ENCODE data around the gene MOK.

Gene MOK

DNA sequence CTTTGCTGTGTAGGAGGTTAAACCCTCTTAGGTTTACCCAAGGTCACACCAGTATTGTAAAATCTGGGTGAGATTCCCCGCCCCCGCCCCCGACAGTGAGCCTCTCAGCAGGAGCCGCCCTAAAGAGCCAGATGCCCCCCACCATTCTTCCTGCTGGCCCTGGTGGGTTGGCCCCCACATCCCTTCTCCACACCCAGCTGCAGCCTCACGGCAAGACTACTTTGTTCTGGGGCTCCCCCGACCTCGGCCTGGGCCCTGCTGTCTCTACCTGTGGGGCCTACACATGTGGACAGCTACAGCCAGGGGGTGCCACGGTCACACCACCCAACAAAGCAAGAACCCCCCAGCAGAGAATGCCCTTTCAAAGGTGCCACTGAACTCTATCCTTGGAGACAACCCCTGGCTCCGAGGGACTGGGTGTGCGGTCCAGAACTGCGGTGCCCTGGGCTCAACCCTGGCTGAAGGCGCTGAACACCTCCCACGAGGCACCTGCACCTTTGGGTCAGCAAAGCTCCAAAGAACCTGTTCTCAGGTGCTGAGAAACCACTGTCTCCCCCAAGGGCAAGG is 82.9 kb downstream of the MOK start:
- DNase-seq = no peak

- no peak for DNase-seq
Measured at GRCh38 chr14:102221026-102221425, 83.9 kb downstream of the MOK start.

DNA sequence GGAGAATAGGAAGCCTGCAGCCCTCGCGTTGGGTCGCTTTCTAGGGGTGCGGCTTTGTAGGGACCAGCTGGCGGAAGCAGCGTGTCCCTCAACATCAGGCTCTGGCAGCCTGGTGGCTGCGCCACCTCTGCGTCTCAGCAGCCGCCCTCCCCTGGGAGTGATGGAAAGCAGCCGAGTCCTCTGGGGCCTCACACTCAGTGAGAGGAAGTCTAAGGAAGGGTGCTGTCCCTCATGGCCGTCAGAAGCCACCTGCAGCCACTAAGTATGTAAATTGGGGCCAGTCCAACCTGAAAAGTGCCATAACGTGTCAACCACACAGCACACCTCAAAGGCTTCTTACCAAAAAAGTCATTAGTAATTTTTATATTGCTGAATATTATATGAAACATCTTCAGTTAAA is 84.9 kb downstream of the MOK start:
- peak; percentile 44 for DNase-seq

DNA sequence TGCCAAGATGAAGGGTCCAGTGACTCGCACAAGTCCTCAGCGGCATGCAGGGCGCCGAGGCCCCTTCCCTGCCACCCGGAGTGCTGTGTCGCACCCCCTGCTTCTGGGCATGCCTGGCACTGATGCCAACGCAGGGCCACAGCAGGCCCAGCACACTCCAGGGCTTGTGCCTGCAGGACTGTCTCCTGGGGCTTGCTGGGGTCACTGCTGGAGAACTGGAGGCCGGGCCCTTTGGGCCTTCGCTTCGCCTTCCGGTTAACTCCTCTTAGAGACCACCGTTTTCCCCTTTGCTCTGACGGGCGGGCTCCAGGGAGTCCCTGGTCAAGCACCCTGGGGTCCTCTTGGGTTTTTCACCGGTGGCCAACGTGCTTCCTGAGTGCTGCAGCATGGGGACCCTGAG is 85.6 kb downstream of the MOK start:
- DNase-seq = no peak

- DNase-seq = no peak
Measured at GRCh38 chr14:102218688-102219087, 86.3 kb downstream of the MOK start.

- no peak for DNase-seq
Measured at GRCh38 chr14:102217987-102218421, 87.0 kb downstream of the MOK start.

- DNase-seq = no peak
Measured at GRCh38 chr14:102217399-102217798, 87.6 kb downstream of the MOK start.

DNA sequence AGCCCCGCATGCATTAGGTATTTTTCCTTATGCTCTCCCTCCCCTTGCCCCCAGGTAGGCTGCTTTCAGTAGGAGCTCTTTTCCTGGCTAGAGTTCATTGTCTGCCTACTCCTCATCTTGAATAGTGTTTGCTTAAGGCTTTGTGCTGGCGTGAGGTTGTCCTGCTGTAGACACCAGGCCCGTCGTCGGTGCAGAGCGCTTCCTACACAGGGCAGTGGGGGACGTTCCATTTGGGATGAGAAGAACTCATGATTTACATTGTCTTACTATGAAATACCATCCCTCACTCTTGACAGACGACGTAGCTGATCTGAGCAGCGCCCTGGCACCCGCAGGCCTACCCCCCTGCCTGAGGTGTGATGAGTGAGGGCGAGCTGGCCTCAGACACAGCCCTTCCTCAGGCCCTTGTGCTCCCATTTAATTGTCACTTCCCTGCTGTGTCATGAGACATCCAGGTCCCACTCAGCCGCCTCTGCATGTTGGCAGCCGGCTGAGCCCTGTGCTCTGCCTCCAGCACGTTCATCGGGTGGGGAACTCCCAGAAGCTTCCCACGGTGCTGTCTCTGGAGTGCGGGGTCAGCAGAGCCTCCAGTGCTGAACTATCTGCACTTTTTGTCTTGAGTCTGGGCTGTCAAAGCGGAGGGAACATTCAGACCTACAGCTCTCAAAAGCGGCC is 89.3 kb downstream of the MOK start:
- no peak for DNase-seq

- DNase-seq = no peak
Measured at GRCh38 chr14:102215071-102215470, 89.9 kb downstream of the MOK start.

GRCh38 chr14:102213984-102214658 is 90.8 kb downstream of the MOK start:
- DNase-seq = no peak

- no peak for DNase-seq
Measured at GRCh38 chr14:102213470-102213869, 91.5 kb downstream of the MOK start.

DNA sequence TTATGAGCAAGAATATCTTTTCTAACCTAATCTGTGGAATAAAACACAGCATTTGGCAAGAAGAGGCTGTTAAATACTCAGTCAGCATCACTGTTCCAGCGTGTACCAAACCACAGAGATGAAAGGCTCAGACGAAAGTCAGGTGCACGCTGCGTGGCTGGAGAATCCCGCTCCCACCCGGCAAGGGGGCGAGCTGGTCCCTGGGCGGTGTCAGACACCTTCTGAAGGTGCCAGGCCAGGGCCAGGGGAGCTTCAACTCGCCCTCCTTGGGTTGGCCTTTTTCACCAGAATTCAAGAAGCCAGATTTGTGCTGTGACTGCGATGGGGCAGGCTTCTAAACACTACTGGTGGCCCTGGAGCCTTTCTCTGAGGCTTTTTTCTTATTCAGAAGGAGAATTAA is 92.1 kb downstream of the MOK start:
- DNase-seq = no peak

DNA sequence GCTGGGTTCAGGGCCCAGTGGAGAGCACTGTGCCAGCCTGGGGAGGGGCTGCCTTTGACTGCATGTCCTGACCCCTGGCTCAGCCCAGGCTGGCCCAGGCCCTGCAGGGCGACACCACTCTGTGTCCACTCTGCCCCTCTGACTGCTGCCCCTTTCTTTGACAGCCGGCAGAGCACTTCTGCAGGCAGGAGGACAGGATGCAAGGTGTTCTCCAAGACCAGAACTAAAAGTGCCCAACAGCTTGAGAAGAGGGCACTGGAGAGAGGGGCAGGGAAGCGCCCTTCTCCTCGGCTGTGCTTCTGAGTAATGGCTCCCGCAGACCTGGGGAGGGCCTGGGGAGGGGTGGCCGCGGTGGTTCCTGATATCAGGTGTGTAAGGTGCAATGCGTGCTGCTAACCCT is 92.6 kb downstream of the MOK start:
- no peak for DNase-seq

DNA sequence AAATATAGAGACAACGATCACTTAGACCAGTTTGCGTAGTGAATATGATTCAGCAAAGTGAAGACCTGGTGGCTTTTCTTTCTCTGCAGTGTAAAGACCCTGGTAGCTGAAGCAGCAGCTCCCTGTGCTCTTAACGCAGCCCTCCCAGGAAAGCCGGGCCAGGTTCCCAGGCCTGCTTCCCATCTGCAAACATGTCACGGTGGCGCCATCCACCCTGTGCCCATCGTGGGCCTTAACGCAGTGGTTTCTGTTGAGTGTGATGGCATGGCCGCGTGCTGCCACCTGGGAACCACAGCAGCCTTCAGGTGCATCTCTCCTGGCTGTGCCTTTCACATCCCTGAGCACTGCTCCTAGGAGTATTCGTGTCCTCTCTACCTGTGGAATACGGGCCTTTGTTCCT is 93.7 kb downstream of the MOK start:
- no peak for DNase-seq

GRCh38 chr14:102210421-102211042 is 94.4 kb downstream of the MOK start:
- DNase-seq = no peak

GRCh38 chr14:102209224-102209966 is 95.6 kb downstream of the MOK start:
- no peak for DNase-seq

DNA sequence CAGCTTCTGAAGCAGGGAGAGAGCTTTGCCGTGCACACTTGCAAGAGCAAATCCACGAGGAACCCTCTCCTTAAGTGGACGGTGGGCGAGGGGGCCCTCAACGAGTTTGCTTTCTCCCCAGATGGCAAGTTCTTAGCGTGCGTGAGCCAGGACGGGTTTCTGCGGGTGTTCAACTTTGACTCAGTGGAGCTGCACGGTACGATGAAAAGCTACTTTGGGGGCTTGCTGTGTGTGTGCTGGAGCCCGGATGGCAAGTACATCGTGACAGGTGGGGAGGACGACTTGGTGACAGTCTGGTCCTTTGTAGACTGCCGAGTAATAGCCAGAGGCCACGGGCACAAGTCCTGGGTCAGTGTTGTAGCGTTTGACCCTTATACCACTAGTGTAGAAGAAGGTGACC is 96.2 kb downstream of the MOK start:
- DNase-seq = no peak

GRCh38 chr14:102207831-102208365 is 97.1 kb downstream of the MOK start:
- no peak for DNase-seq

DNA sequence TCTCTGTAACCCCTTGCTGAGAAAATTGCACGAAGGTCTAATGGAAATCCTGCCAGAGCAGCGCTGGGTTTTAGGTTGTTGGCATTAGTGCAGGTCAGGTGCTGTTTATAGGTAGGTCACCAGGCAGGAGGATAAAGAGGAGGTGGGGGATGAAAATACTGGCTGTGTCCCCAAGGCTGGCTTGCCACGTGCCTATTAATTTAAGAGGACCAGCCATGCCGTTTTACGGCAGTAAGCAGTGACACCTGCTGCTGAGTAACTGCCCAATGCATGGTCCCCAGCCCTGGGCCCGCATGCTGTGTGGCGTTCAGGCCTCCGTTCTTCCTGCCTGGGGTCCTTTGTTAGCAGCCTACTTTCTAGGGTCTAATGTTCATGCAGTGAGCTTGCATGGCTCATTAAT is 98.0 kb downstream of the MOK start:
- DNase-seq = no peak

- no peak for DNase-seq
Measured at GRCh38 chr14:102205560-102205959, 99.4 kb downstream of the MOK start.

DNA sequence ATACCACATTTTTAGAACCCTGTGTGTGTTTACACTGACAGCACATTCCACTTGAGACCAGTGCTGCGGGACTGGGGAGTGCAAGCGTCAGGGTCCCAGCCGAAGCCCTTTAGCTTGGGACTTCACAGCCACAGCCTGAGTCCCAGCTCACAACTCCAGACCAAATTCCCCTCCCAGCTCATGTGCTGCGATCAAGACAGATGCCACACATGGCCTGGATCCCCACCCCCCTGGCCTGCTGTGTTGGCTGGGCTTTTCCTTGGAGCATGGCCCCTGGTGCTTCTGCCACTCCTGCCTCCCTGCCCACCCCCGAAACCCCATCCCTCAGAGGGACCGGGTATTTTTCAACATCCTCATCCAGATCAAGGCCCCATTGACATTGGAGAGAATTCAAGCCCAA is 101.6 kb downstream of the MOK start:
- DNase-seq = no peak

- DNase-seq = no peak
Measured at GRCh38 chr14:102202944-102203343, 102.0 kb downstream of the MOK start.

DNA sequence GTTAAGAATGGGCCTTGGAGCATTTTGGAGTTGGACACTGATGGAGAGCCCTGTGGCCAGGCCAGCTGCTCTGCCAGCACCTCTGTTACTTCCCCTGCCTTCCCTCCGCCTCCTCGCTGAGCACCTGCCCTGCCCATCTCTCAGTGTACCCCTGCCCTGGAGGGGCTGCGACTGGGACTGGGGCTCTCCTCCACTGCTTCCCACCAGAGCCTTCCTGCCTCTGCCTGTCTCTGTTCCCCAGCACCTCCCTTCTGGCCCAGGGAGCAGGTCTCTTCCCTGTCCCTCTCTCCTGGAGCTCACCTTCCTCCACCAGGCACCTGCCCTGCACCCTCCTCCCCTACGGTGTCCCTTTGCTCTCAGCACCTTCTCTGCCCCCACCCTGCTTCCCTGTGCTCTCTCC is 103.2 kb downstream of the MOK start:
- no peak for DNase-seq
